Activated naive CD4-positive, alpha-beta T cell treated with anti-CD3 and anti-CD28 coated beads, Interleukin-2, amount 10 ng/mL, durations not matched to agents 7 days and 5 days (primary cell): ENCODE data around the gene UBASH3A.
A peak's percentile ranks its signal among the peaks of the same experiment; 100 is the strongest.

Source experiments
- CTCF ChIA-PET: fragments of 350-600 bp; sonication (Branson Sonifier 250); formaldehyde crosslinking; loops from one replicate; lab custom pipeline; 2021; ENCODE audit warnings: antibody characterized with exemption; lab: Charles Lee
- DNase-seq: peaks from one replicate; pipeline ENCODE4 v3.0.0-alpha.2; 2020
- H3K27ac Mint-ChIP-seq: one replicate; pipeline ENCODE4 v1.8.0; 2021; ENCODE audit warnings: mild to moderate bottlenecking, moderate library complexity, mixed read lengths
- H3K27me3 Mint-ChIP-seq: one replicate; pipeline ENCODE4 v1.8.0; 2021; ENCODE audit warnings: mild to moderate bottlenecking, mixed read lengths
- H3K36me3 Mint-ChIP-seq: one replicate; pipeline ENCODE4 v1.8.0; 2021; ENCODE audit warnings: mixed read lengths
- H3K4me1 Mint-ChIP-seq: one replicate; pipeline ENCODE4 v1.8.0; 2021; ENCODE audit warnings: mixed read lengths
- H3K4me3 Mint-ChIP-seq: one replicate; pipeline ENCODE4 v1.8.0; 2021; ENCODE audit warnings: mild to moderate bottlenecking, moderate library complexity, mixed read lengths
- H3K9me3 Mint-ChIP-seq: one replicate; pipeline ENCODE4 v1.8.0; 2021; ENCODE audit warnings: mixed read lengths

The UBASH3A gene

DNA sequence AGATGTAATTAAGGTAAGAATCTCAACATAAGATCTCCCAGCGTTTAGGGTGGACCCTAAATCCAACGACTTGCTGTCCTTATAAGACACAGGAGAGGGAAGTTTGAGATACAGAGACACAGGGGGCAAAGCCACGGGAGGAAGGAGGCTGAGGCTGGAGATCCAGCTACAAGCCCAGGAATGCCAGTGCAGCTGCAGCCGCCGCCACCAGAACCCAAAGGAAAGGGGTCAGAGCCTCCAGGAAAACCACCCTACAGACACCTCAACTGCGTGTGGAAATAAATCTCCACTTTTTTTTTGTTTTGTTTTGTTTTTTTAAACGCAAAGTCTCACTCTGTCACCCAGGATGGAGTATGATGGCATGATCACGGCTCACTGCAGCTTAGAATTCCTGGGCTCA lies 25.3 kb upstream of the UBASH3A start:
- peaks cover 10% of the 10 kb centered on the region for H3K36me3 Mint-ChIP-seq
- peaks cover 29% of the 10 kb centered on the region for H3K27me3 Mint-ChIP-seq
- H3K9me3 Mint-ChIP-seq: peaks cover 15% of the 10 kb centered on the region
- CTCF ChIA-PET: interaction anchor here (1.3 to 1.4 kb wide), 2 partner anchors 36 to 233 kb away, joined by 3 to 4 read pairs; no protein-coding TSS in a partner anchor
- H3K4me3 Mint-ChIP-seq: no peak overlapping the region
- H3K4me1 Mint-ChIP-seq: peaks cover 15% of the 10 kb centered on the region
- no peak overlapping the region for H3K27ac Mint-ChIP-seq
- no peak for DNase-seq

DNA sequence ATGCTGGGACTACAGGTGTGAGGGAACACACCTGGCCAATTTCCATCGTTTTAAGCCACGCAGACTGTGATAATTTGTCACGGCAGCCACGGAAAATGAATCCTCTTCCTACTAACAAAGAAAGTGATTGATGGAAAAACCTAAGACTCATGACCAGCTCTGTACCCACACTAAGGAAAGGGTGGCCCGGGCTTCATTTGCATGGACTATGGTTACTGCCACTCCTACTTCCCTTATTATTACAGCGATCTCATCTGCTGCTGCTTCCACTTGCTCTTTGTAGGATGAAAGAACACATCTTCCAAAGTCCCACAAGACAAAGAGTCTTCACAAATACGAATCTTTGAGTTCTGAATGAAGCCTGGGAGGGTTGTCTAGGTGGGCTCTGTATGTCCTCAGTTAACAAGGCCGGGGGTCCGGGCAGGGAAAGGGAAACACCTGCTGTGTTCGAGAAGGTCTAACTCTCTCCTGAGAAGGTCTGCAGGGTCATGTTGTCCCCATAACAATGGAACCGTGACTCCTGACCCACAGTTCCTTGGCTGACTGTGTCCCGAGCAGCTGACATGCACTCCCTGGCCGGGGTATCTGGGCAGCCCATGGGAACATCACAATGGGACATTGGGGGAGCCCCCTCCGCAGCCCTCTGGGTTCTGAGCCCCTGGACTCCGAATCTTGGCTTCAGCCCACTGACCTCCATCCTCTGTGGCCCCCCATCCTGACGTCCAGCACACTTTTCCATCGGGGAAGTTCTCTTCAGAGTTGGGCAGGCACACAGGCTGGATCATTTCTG lies 24.1 kb upstream of the UBASH3A start:
- H3K4me3 Mint-ChIP-seq: no peak overlapping the region
- no peak for DNase-seq
- no peak overlapping the region for H3K27ac Mint-ChIP-seq
- CTCF ChIA-PET: interaction anchor here (1.3 to 3.2 kb wide), 2 partner anchors 8 to 25 kb away, joined by 3 to 25 read pairs; partner anchors contain the start of gene UBASH3A
- peaks cover 19% of the 10 kb centered on the region for H3K27me3 Mint-ChIP-seq
- peaks cover 17% of the 10 kb centered on the region for H3K4me1 Mint-ChIP-seq
- peaks cover 15% of the 10 kb centered on the region for H3K36me3 Mint-ChIP-seq
- peaks cover 15% of the 10 kb centered on the region for H3K9me3 Mint-ChIP-seq

DNA sequence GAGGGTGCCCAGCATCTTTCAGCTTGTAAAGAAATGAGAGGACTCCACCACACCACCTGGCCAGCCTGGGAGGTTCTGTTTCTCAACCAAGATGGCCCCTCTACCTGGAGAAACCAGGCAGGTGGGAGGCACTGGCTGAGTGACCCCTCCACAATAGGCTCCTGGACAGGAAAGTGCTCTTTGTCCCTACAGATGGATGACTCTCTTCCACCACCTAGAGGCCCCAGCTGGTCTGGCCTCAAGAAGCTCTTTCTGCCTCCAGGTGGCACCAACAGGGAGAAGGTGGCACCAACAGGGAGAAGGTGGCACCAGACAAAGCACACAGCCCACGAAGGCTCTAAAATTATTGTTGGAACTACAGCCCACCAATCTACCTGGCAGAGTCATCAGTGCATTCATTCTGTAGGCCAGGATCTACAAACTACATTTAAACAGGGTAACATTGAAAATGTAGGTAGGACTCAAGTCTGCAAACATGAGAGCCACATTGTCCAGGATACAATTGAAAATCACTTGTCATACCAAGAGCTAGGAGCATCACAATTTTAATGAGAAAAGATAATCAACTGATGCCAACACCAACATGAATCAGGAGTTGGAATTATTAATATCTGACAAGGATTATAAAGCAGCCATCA lies 22.2 kb upstream of the UBASH3A start:
- peak; percentile 67 for DNase-seq
- H3K9me3 Mint-ChIP-seq: peaks cover 20% of the 10 kb centered on the region
- peaks cover 7% of the 10 kb centered on the region for H3K27me3 Mint-ChIP-seq
- peaks cover 22% of the 10 kb centered on the region for H3K4me1 Mint-ChIP-seq
- CTCF ChIA-PET: interaction anchor here (0.6 to 3.2 kb wide), 23 partner anchors 8 to 245 kb away, joined by 3 to 25 read pairs (median 4); partner anchors contain the start of gene UBASH3A
- H3K27ac Mint-ChIP-seq: no peak overlapping the region
- H3K36me3 Mint-ChIP-seq: peaks cover 23% of the 10 kb centered on the region
- H3K4me3 Mint-ChIP-seq: no peak overlapping the region

DNA sequence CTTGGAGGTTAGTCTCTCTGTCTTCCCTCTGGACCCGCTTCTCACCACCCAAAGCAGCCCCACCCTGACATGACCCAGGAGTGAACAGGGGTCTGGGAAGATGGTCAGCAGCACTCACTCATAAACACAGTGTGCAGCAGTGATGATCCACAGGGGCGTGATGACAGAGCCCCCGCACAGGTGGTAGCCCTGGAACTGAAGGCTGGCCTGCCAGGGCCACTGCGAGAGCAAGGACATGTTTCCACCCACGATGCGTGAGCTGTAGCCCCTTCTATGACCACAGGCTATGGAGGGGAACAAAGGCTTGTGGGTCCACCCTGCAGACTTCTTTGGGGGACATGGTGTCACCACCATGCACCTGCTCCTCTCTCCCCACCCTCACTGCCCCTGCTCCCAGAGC lies 20.8 kb upstream of the UBASH3A start:
- no peaks in the 10 kb centered on the region for H3K27me3 Mint-ChIP-seq
- H3K9me3 Mint-ChIP-seq: peaks cover 20% of the 10 kb centered on the region
- CTCF ChIA-PET: interaction anchor here (1.2 to 3.2 kb wide), 4 partner anchors 10 to 29 kb away, joined by 3 to 25 read pairs (median 8); partner anchors contain the start of gene UBASH3A
- H3K4me3 Mint-ChIP-seq: no peak overlapping the region
- no peak for DNase-seq
- peaks cover 34% of the 10 kb centered on the region for H3K4me1 Mint-ChIP-seq
- no peak overlapping the region for H3K27ac Mint-ChIP-seq
- H3K36me3 Mint-ChIP-seq: peaks cover 33% of the 10 kb centered on the region

DNA sequence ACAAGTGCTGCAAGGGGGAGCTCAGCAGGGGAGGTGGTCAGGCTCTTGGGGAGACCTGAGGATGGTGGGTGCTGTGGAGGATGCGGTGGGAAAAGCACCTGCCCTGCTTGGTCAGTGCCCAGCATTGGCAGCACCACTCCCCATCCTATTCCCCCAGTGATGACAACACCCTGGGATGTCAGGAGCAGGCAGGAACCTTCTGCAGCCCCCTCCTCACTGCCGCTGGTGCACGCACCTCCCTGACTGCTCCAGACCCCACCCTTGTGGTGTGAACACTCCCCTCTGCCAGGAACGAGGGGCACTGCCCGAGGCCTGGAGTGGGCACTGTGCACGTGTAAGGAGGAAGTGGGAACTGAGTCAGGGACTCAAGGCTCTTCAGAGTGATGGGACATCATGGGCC lies 20.4 kb upstream of the UBASH3A start:
- H3K27ac Mint-ChIP-seq: no peak overlapping the region
- no peaks in the 10 kb centered on the region for H3K27me3 Mint-ChIP-seq
- H3K36me3 Mint-ChIP-seq: peaks cover 33% of the 10 kb centered on the region
- H3K9me3 Mint-ChIP-seq: peaks cover 20% of the 10 kb centered on the region
- no peak for DNase-seq
- no peak overlapping the region for H3K4me3 Mint-ChIP-seq
- peaks cover 38% of the 10 kb centered on the region for H3K4me1 Mint-ChIP-seq
- CTCF ChIA-PET: interaction anchor here (3.0 kb wide), 1 partner anchor 9 kb away, joined by 13 read pairs; no protein-coding TSS in a partner anchor

DNA sequence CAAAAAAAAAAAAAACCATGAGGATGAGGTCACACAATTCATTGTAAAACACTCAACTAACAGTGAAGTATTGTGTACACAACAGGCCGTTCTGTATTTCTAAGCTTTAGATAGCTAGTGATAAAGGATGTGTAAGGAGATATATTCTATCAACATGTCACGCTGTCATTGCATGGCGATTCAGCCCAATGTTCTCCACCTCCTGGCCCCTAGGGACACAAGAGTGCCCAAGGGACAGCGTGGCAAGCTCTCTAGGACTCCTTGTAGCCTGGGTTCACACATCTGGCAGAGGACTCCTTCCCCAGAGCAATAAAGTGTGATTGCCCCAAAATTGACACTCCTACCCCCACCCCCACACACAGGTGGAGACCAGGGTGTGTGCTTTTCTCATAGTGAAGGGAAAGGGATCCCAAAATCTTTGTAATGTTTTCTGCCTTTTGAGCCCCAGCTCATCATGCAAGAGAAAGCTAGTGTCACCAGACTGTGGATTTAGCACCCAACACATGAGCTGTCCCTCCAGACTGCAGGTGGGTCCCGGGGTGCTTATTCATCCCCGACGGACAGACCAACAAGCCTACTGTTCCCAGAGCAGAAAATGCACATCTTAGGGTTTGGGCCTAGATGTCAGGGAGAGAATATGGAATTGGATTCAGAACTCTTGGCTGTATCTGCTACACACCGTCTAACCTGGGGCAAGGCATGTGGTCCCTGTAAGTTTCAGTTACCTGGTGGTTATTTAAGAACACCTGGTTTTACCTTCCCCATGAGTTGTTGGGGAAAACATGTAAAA lies 19.4 kb upstream of the UBASH3A start:
- H3K27ac Mint-ChIP-seq: no peak overlapping the region
- no peaks in the 10 kb centered on the region for H3K27me3 Mint-ChIP-seq
- H3K36me3 Mint-ChIP-seq: peaks cover 37% of the 10 kb centered on the region
- H3K4me1 Mint-ChIP-seq: peaks cover 48% of the 10 kb centered on the region
- H3K9me3 Mint-ChIP-seq: peaks cover 20% of the 10 kb centered on the region
- CTCF ChIA-PET: no interaction called here
- no peak for DNase-seq
- no peak overlapping the region for H3K4me3 Mint-ChIP-seq

DNA sequence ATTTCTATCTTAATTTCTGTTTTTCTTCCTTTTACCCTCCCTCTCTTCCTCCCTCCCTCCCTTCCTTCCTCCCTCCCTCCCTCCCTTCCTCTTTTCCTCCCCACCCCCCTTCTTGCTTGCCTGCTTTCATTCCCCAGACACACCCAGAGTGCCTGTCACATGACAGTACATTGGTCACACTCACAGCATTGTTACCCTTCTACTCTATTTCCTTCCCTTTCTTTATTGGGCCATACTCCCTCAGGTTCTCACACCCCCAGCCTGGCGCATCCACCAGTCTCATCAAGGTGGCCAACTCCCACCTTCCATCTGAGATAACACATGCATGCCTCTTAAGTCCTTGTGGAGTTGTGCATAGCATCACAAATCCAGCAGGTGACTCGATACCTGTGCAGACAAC lies 18.7 kb upstream of the UBASH3A start:
- H3K27ac Mint-ChIP-seq: peak overlapping the region; percentile 82
- H3K36me3 Mint-ChIP-seq: peaks cover 37% of the 10 kb centered on the region
- peaks cover 55% of the 10 kb centered on the region for H3K4me1 Mint-ChIP-seq
- H3K9me3 Mint-ChIP-seq: peaks cover 20% of the 10 kb centered on the region
- CTCF ChIA-PET: no interaction called here
- no peak overlapping the region for H3K4me3 Mint-ChIP-seq
- no peak for DNase-seq
- no peaks in the 10 kb centered on the region for H3K27me3 Mint-ChIP-seq

DNA sequence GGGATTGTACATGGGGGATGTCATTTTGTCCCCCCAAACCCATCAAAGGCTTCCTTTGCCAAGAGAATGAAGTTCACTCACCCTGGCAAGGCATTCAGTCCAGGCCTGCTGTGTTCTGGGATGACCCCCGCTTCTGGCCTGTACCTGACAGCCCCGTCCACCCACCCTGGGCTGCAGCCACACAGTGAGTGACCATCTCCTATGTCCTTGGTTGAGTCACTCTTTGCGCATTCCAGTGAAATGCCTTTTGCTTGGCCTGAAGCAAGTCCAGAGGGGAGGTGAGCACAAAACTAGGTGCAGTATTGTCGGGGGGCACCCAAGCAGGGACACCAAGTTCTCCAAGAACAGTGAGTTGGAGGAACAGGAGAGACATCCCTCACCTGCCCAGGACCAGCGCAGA lies 18.1 kb upstream of the UBASH3A start:
- no peaks in the 10 kb centered on the region for H3K27me3 Mint-ChIP-seq
- CTCF ChIA-PET: interaction anchor here (1.2 kb wide), 1 partner anchor 47 kb away, joined by 3 read pairs; no protein-coding TSS in a partner anchor
- H3K4me1 Mint-ChIP-seq: peaks cover 61% of the 10 kb centered on the region
- H3K9me3 Mint-ChIP-seq: peaks cover 20% of the 10 kb centered on the region
- H3K4me3 Mint-ChIP-seq: no peak overlapping the region
- DNase-seq: no peak
- H3K36me3 Mint-ChIP-seq: peaks cover 37% of the 10 kb centered on the region
- peak overlapping the region; percentile 55 for H3K27ac Mint-ChIP-seq

DNA sequence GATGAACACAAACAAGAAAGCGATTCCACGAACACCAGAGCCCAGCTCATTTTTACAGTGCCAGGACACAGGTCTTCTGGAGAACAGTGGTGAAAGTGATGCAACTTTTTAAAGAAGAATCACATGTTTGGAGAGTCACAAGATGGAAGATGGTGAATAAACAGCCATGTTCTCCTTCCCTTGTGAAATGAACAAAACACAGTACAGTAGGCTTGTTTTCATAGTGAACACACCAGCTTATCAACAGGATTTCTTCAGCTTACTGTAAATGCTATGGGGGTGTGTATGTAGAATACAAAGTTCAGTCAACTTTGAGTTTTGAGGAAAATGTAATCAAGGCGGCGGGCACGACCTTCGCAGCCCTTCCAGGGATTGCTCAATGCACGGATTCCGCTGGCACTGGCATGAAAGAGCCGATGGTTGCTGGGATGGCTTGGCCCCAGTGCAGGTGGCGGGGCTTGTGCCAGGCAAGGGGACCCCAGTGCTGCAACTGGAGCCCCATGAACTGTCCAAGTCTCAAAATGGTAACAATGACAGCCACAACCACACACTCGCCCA lies 17.6 kb upstream of the UBASH3A start:
- H3K27ac Mint-ChIP-seq: no peak overlapping the region
- CTCF ChIA-PET: interaction anchor here (1.2 kb wide), 1 partner anchor 48 kb away, joined by 3 read pairs; no protein-coding TSS in a partner anchor
- H3K36me3 Mint-ChIP-seq: peaks cover 39% of the 10 kb centered on the region
- H3K4me3 Mint-ChIP-seq: no peak overlapping the region
- DNase-seq: no peak
- H3K27me3 Mint-ChIP-seq: no peaks in the 10 kb centered on the region
- H3K9me3 Mint-ChIP-seq: peaks cover 20% of the 10 kb centered on the region
- peaks cover 66% of the 10 kb centered on the region for H3K4me1 Mint-ChIP-seq

DNA sequence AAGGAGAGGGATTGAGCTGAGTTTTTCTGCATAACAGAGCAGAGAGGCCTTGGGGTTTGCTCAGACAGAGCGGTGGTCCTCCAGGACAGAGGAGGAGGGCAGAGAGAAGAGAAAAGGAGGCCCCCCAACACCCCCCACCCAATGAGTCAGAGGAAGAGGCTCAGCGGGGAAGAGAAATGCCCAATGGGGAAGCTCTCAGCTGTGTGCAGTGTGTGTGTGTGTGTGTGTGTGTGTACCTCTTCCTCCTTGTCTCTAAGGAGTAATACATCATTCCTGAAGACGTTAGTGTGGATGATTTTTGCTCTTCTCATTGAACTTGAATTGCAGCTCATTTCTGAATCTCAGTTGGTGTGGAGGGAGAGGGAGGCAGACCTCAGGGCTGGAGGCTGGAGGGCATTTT lies 16.5 kb upstream of the UBASH3A start:
- CTCF ChIA-PET: interaction anchor here (1.2 kb wide), 1 partner anchor 49 kb away, joined by 3 read pairs; no protein-coding TSS in a partner anchor
- DNase-seq: no peak
- peaks cover 37% of the 10 kb centered on the region for H3K36me3 Mint-ChIP-seq
- no peaks in the 10 kb centered on the region for H3K27me3 Mint-ChIP-seq
- no peak overlapping the region for H3K4me3 Mint-ChIP-seq
- H3K4me1 Mint-ChIP-seq: peaks cover 72% of the 10 kb centered on the region
- peaks cover 12% of the 10 kb centered on the region for H3K9me3 Mint-ChIP-seq
- peak overlapping the region; percentile 5 for H3K27ac Mint-ChIP-seq

DNA sequence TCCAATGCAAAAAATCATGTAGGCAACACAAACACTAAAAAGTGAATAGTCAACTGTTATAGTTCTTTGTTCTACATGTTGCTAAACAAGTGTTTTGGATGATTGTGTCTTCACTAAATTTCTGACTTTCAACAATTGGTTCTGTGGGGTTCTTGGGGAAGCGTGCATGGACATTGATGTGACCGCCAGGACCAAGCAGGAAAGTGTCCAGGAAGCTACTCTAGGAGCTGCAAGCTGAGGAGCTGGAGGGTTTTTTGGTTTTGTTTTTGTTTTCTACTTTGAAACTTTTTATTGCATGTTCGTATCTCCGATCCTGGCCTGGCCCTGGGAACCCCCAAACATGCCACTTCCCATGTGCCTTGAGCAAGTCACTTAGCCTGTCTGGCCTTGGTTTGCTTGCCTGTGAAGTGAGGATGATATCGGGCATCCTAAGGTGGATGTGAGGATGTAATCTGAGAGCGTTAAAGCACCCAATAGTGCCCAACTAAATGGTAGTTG lies 15.8 kb upstream of the UBASH3A start:
- DNase-seq: no peak
- H3K36me3 Mint-ChIP-seq: peaks cover 34% of the 10 kb centered on the region
- H3K27ac Mint-ChIP-seq: no peak overlapping the region
- H3K27me3 Mint-ChIP-seq: no peaks in the 10 kb centered on the region
- no peak overlapping the region for H3K4me3 Mint-ChIP-seq
- peaks cover 76% of the 10 kb centered on the region for H3K4me1 Mint-ChIP-seq
- peaks cover 5% of the 10 kb centered on the region for H3K9me3 Mint-ChIP-seq
- CTCF ChIA-PET: interaction anchor here (1.0 to 1.2 kb wide), 4 partner anchors 8 to 26 kb away, joined by 3 read pairs; partner anchors contain the start of gene UBASH3A

DNA sequence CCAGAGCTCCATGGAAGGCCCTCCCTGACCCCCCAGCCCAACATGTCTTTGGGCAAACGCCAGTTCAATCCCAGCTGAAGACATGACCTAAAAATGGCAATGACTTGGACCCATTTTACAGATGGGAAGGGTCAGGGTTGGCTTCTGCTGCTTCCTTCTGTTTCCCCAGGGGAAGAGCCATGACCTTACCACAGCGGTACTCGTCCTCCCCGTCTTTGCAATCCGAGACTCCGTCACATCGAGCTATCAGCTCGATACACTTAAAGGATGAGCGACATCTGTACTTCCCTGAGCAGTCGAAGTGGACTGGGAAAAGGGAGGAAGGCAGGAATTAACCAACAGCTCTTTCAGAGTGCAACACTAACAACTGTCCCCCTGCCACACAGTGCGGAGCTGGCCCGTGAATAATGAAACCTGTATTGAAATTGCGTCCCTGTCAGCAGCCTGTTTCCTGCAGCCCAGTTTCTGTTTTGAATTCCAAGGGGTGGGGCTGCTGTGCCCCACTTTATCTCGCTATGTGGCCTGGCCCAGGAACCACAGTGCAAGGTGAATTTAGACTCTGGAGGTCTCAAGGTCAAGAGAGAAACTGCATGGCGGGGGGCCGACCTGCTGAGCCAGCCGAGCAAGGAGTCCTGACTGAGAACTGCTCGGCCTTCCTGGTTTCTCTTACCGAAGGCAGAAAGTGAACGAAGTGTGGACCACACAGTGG lies 14.8 kb upstream of the UBASH3A start:
- H3K4me1 Mint-ChIP-seq: peaks cover 84% of the 10 kb centered on the region
- peaks cover 33% of the 10 kb centered on the region for H3K36me3 Mint-ChIP-seq
- no peak overlapping the region for H3K4me3 Mint-ChIP-seq
- no peaks in the 10 kb centered on the region for H3K27me3 Mint-ChIP-seq
- H3K27ac Mint-ChIP-seq: no peak overlapping the region
- CTCF ChIA-PET: interaction anchor here (1.0 to 1.2 kb wide), 3 partner anchors 9 to 27 kb away, joined by 3 read pairs; partner anchors contain the start of gene UBASH3A
- peaks cover 5% of the 10 kb centered on the region for H3K9me3 Mint-ChIP-seq
- DNase-seq: no peak

DNA sequence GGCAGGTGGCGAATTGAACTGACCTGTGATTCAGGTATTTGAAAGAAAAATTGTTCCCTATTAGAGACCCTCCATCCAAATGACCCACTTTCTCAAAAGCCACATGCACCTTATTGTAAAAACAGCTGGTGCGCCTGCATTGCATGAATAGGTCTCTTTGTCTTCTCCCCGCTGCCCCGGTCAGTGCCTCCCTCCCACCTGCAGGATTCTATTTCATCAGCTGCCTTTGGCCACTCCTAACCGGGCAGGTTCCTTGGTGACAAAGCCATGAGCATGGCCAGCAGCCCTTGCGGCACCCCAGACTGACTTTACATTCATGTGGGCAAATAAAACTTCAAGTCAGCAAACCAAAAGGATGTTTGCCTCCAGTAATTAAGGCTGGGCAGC lies 14.3 kb upstream of the UBASH3A start:
- CTCF ChIA-PET: no interaction called here
- Mint-ChIP-seq H3K27ac (no peak overlapping the region), H3K4me3 (no peak overlapping the region), H3K9me3 (peaks cover 5% of the 10 kb centered on the region), H3K36me3 (peaks cover 29% of the 10 kb centered on the region), H3K4me1 (peaks cover 82% of the 10 kb centered on the region), H3K27me3 (peaks cover under 1% of the 10 kb centered on the region)
- DNase-seq: no peak
